A549 (cell line): Measurements from ENCODE around the gene BGLAP.

Source experiments
- BHLHE40 ChIP-seq: IDR thresholded peaks from 2 replicates; pipeline ENCODE4 v1.6.1; 2012; ENCODE audit warnings: low read depth, low read length, inconsistent platforms
- CEBPB ChIP-seq, 2 experiments: fragments of >200 bp in 1 of 2; sonication (Bioruptor Twin) in 1 of 2; formaldehyde crosslinking in 1 of 2; IDR thresholded peaks; 2 replicates each; pipeline ENCODE4 v1.6.1; 2012 to 2016
- CHD2 ChIP-seq: fragments of 150-350 bp; IDR thresholded peaks from 2 replicates; pipeline ENCODE4 v1.6.1; 2014; ENCODE audit warnings: low read length; ENCODE audit not compliant: partially characterized antibody
- EP300 ChIP-seq, 2 experiments: fragments of >200 bp; sonication (Bioruptor Twin); formaldehyde crosslinking; IDR thresholded peaks; 2 replicates in 1 of 2; 3 replicates in 1 of 2; pipeline ENCODE4 v1.6.1; 2016 to 2017
- MAZ ChIP-seq: fragments of 150-350 bp; IDR thresholded peaks from 2 replicates; pipeline ENCODE4 v1.6.1; 2014; ENCODE audit warnings: antibody characterized with exemption, low read depth, low read length, borderline replicate concordance
- POLR2A ChIP-seq: IDR thresholded peaks from 2 replicates; pipeline ENCODE4 v1.6.1; 2012; ENCODE audit warnings: mild to moderate bottlenecking, low read length
- RAD21 ChIP-seq, 2 experiments: fragments of >200 bp in 1 of 2; sonication (Bioruptor Twin) in 1 of 2; formaldehyde crosslinking in 1 of 2; IDR thresholded peaks in 1 of 2; conservative IDR thresholded peaks in 1 of 2; 2 replicates in 1 of 2; 3 replicates in 1 of 2; pipeline ENCODE4 v1.6.1; 2012 to 2018; ENCODE audit warnings: inconsistent platforms in 1 of 2
- SMC3 ChIP-seq: fragments of >200 bp; sonication (Bioruptor Twin); formaldehyde crosslinking; IDR thresholded peaks from 3 replicates; pipeline ENCODE4 v1.6.1; 2018; ENCODE audit warnings: inconsistent platforms
- TF ChIP-seq, protein P1 (sequence below): IDR thresholded peaks from 2 replicates; pipeline ENCODE4 v1.6.1; 2012; ENCODE audit warnings: low read depth, borderline replicate concordance
- TF ChIP-seq, protein P2 (sequence below): fragments of 450-650 bp; IDR thresholded peaks from 2 replicates; pipeline ENCODE4 v1.6.1; 2014; ENCODE audit warnings: antibody characterized with exemption
- TF ChIP-seq, protein P3 (sequence below): fragments of >200 bp; sonication (Bioruptor Twin); formaldehyde crosslinking; IDR thresholded peaks from 3 replicates; pipeline ENCODE4 v1.5.1; 2016
- TF ChIP-seq, protein P4 (sequence below): IDR thresholded peaks from 2 replicates; pipeline ENCODE4 v1.6.1; 2012
- TF ChIP-seq, protein P5 (sequence below): fragments of 250-450 bp; sonication (Bioruptor Pico); IDR thresholded peaks from 2 replicates; pipeline ENCODE4 v1.5.0; 2021; ENCODE audit warnings: mild to moderate bottlenecking, moderate library complexity, borderline replicate concordance
- TF ChIP-seq, protein P6 (sequence below): fragments of 200-600 bp; sonication (generic); IDR thresholded peaks from 2 replicates; pipeline ENCODE4 v1.6.1; 2016; ENCODE audit warnings: antibody characterized with exemption, mild to moderate bottlenecking, moderate library complexity

DNA sequence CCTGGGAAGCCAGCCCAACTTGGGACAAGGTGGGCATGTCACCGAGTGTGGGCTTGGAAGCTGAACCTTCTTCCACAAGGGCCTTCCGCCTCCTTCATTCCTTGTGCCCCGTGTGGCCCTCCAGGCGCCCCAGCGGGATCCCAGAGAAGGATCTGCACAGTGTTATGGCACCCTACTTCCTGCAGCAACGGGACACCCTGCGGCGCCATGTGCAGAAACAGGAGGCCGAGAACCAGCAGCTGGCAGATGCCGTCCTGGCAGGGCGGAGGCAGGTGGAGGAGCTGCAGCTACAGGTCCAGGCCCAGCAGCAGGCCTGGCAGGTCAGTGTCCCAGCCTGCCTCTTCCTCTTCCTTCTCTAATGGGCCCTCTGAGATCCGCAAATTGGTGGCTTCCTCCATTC is 5.8 kb upstream of the BGLAP start:
- no peak for TF ChIP-seq MAZ
- TF ChIP-seq, protein P1, sequence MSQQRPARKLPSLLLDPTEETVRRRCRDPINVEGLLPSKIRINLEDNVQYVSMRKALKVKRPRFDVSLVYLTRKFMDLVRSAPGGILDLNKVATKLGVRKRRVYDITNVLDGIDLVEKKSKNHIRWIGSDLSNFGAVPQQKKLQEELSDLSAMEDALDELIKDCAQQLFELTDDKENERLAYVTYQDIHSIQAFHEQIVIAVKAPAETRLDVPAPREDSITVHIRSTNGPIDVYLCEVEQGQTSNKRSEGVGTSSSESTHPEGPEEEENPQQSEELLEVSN, result no peak
- TF ChIP-seq CHD2, result no peak
- TF ChIP-seq, protein P2, sequence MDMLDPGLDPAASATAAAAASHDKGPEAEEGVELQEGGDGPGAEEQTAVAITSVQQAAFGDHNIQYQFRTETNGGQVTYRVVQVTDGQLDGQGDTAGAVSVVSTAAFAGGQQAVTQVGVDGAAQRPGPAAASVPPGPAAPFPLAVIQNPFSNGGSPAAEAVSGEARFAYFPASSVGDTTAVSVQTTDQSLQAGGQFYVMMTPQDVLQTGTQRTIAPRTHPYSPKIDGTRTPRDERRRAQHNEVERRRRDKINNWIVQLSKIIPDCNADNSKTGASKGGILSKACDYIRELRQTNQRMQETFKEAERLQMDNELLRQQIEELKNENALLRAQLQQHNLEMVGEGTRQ, result no peak
- TF ChIP-seq, protein P3, sequence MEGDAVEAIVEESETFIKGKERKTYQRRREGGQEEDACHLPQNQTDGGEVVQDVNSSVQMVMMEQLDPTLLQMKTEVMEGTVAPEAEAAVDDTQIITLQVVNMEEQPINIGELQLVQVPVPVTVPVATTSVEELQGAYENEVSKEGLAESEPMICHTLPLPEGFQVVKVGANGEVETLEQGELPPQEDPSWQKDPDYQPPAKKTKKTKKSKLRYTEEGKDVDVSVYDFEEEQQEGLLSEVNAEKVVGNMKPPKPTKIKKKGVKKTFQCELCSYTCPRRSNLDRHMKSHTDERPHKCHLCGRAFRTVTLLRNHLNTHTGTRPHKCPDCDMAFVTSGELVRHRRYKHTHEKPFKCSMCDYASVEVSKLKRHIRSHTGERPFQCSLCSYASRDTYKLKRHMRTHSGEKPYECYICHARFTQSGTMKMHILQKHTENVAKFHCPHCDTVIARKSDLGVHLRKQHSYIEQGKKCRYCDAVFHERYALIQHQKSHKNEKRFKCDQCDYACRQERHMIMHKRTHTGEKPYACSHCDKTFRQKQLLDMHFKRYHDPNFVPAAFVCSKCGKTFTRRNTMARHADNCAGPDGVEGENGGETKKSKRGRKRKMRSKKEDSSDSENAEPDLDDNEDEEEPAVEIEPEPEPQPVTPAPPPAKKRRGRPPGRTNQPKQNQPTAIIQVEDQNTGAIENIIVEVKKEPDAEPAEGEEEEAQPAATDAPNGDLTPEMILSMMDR, result no peak
- no peak for TF ChIP-seq POLR2A
- no peak for TF ChIP-seq EP300 (IDR thresholded peaks at IDR 0.05)
- TF ChIP-seq, protein P4, sequence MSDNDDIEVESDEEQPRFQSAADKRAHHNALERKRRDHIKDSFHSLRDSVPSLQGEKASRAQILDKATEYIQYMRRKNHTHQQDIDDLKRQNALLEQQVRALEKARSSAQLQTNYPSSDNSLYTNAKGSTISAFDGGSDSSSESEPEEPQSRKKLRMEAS, result no peak
- TF ChIP-seq, protein P5, sequence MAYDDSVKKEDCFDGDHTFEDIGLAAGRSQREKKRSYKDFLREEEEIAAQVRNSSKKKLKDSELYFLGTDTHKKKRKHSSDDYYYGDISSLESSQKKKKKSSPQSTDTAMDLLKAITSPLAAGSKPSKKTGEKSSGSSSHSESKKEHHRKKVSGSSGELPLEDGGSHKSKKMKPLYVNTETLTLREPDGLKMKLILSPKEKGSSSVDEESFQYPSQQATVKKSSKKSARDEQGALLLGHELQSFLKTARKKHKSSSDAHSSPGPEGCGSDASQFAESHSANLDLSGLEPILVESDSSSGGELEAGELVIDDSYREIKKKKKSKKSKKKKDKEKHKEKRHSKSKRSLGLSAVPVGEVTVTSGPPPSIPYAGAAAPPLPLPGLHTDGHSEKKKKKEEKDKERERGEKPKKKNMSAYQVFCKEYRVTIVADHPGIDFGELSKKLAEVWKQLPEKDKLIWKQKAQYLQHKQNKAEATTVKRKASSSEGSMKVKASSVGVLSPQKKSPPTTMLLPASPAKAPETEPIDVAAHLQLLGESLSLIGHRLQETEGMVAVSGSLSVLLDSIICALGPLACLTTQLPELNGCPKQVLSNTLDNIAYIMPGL (CRISPR knock-in tag), result no peak
- TF ChIP-seq, protein P6, sequence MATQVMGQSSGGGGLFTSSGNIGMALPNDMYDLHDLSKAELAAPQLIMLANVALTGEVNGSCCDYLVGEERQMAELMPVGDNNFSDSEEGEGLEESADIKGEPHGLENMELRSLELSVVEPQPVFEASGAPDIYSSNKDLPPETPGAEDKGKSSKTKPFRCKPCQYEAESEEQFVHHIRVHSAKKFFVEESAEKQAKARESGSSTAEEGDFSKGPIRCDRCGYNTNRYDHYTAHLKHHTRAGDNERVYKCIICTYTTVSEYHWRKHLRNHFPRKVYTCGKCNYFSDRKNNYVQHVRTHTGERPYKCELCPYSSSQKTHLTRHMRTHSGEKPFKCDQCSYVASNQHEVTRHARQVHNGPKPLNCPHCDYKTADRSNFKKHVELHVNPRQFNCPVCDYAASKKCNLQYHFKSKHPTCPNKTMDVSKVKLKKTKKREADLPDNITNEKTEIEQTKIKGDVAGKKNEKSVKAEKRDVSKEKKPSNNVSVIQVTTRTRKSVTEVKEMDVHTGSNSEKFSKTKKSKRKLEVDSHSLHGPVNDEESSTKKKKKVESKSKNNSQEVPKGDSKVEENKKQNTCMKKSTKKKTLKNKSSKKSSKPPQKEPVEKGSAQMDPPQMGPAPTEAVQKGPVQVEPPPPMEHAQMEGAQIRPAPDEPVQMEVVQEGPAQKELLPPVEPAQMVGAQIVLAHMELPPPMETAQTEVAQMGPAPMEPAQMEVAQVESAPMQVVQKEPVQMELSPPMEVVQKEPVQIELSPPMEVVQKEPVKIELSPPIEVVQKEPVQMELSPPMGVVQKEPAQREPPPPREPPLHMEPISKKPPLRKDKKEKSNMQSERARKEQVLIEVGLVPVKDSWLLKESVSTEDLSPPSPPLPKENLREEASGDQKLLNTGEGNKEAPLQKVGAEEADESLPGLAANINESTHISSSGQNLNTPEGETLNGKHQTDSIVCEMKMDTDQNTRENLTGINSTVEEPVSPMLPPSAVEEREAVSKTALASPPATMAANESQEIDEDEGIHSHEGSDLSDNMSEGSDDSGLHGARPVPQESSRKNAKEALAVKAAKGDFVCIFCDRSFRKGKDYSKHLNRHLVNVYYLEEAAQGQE, result no peak
- TF ChIP-seq RAD21 (conservative IDR thresholded peaks at IDR 0.05 in 1 of 2, IDR thresholded peaks at IDR 0.05 in 1 of 2), result no peak
- no peak for TF ChIP-seq CEBPB (IDR thresholded peaks at IDR 0.05)
- TF ChIP-seq BHLHE40, result no peak
- no peak for TF ChIP-seq SMC3
